ENCODE data around the gene SPSB3. TPM values are rescaled to one million over a fixed set of nuclear protein-coding genes. Genes with fewer than 3 reads are reported as not detected.

The SPSB3 gene
- total and polyA plus RNA-seq, 2 of the 13 experiments (the other 11 are each of a cell fraction or from before 2014, with no cell fraction given), result 13.2 to 21.9 TPM

- WGBS (ENCODE audit: low lambda C conversion rate), result 96% methylated on average over 13 of the region's 13 CpGs
- Histone ChIP-seq H3K4me3 (replicated peaks in 1 of 3; ENCODE audit: insufficient read depth in 1 of 3, low read depth in 2 of 3, low read length in 3 of 3) (no peak overlapping the region), H3K27ac (ENCODE audit: extremely low read length, insufficient read depth, low read length) (no peak overlapping the region), H3K79me2 (ENCODE audit: insufficient read depth, low read length) (peaks cover 30% of the 10 kb centered on the region), H4K20me1 (ENCODE audit: insufficient read depth, low read length) (no peaks in the 10 kb centered on the region), H3K4me2 (ENCODE audit: low read depth, low read length) (no peak overlapping the region), H3K36me3 (replicated peaks in 1 of 2; ENCODE audit: control insufficient read depth in 1 of 2, insufficient read depth in 2 of 2, low read length in 2 of 2) (peaks cover 5 to 13% of the 10 kb centered on the region in 2 experiments; a peak in 3 of 5 replicates), H3K4me1 (ENCODE audit: insufficient read depth, low read length) (peaks cover 24% of the 10 kb centered on the region), H2AFZ (ENCODE audit: low read length) (no peak overlapping the region), H3K9me3 (ENCODE audit: low read length) (no peaks in the 10 kb centered on the region), H3K27me3 (ENCODE audit: control insufficient read depth in 1 of 2, insufficient read depth in 2 of 2, low read length in 2 of 2) (no peaks in the 10 kb centered on the region; a peak in 2 of 5 replicates), H3K9ac (ENCODE audit: insufficient read depth, low read depth, low read length) (no peak overlapping the region)
- ChIA-PET POLR2A (interaction anchor here (3.8 kb wide), 1 partner anchor 47 kb away, joined by 10 read pairs; no protein-coding TSS in a partner anchor), CTCF (ENCODE audit: low intra/inter-chr PET ratio, low total read pairs) (no interaction called here)
- no TSS peak for BruUV-seq (replicated peaks)
- TF ChIP-seq ZNF276 (CRISPR knock-in tag; IDR thresholded peaks at IDR 0.05; ENCODE audit: low read depth) (no peak), RERE (CRISPR knock-in tag; IDR thresholded peaks at IDR 0.05; ENCODE audit: low read depth) (no peak), ZNF530 (CRISPR knock-in tag; IDR thresholded peaks at IDR 0.05; ENCODE audit: low read depth) (no peak), IRX3 (CRISPR knock-in tag; IDR thresholded peaks at IDR 0.05; ENCODE audit: borderline replicate concordance, low read depth) (no peak), HNRNPL (IDR thresholded peaks at IDR 0.05; ENCODE audit: low read depth, low read length) (no peak), ZFP82 (CRISPR knock-in tag; IDR thresholded peaks at IDR 0.05; ENCODE audit: borderline replicate concordance) (no peak), ZNF557 (CRISPR knock-in tag; IDR thresholded peaks at IDR 0.05) (no peak), ZSCAN12 (CRISPR knock-in tag; IDR thresholded peaks at IDR 0.05) (no peak), ZNF773 (CRISPR knock-in tag; IDR thresholded peaks at IDR 0.05; ENCODE audit: borderline replicate concordance) (no peak), ZNF20 (CRISPR knock-in tag; IDR thresholded peaks at IDR 0.05) (no peak), ZMAT3 (CRISPR knock-in tag; conservative IDR thresholded peaks at IDR 0.05) (no peak), KLF11 (CRISPR knock-in tag; IDR thresholded peaks at IDR 0.05) (no peak)
- DNase-seq (ENCODE audit: low spot score) (no peak), FAIRE-seq (no peak), ATAC-seq (no peak)
- in situ Hi-C loops (cut with HindIII; ENCODE audit: extremely low pct_ligation_motif_present, low pct_unique_long_range_greater_than_20kb) (no loop called here), intact Hi-C loops (cut with micrococcal nuclease; ENCODE audit: unreplicated experiment) (no loop called here)
Measured at GRCh38 chr16:1776672-1776955, 5.8 kb downstream of the SPSB3 start.

All from HepG2 (cell line).